GM12872 (cell line): ENCODE data around the gene TKT.

Experiments
- CTCF ChIP-seq: IDR thresholded peaks from 3 replicates; pipeline ENCODE4 v1.5.1; 2011; ENCODE audit warnings: low read depth, mild to moderate bottlenecking, low read length, moderate library complexity; ENCODE audit not compliant: insufficient read depth

TKT gene

DNA sequence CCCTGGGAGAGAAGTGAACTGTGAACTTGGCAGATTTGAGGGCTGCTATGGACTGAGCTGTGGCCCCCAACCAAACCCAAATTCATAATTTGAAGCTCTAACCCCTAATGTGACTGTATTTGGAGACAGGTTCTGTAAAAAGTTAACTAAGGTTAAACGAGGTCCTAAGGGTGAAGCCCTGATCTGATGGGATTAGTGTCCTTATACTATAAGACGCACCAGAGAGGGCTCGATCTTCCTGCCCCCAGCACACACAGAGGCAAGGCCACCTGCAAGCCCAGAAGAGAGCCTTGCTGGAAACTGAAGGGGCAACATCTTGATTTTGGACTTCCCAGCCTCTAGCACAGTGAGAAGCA is 34.0 kb downstream of the TKT start:
- no peak for TF ChIP-seq CTCF

- TF ChIP-seq CTCF = no peak
Observed at GRCh38 chr3:53221345-53221744, 34.5 kb downstream of the TKT start.

GRCh38 chr3:53219895-53220483 is 35.8 kb downstream of the TKT start:
- TF ChIP-seq CTCF = peak; percentile 93

- TF ChIP-seq CTCF = no peak
Observed at GRCh38 chr3:53218131-53218530, 37.7 kb downstream of the TKT start.

GRCh38 chr3:53217175-53217574 is 38.6 kb downstream of the TKT start:
- TF ChIP-seq CTCF = no peak

DNA sequence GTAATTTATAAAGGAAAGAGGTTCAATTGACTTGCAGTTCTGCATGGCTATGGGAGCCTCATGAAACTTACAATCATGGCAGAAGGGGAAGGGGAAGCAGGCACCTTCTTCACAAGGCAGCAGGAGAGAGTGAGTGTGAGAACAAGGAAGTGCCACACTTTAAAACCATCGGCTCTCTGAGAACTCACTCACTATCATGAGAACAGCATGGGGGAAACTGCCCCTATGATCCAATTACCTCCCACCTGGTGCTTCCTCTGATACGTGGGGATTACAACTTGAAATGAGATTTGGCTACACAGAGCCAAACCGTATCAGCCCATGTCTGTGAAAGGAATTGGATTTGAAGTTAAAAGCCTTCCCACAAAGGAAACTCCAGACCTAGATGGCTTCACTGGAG is 39.1 kb downstream of the TKT start:
- TF ChIP-seq CTCF = no peak

DNA sequence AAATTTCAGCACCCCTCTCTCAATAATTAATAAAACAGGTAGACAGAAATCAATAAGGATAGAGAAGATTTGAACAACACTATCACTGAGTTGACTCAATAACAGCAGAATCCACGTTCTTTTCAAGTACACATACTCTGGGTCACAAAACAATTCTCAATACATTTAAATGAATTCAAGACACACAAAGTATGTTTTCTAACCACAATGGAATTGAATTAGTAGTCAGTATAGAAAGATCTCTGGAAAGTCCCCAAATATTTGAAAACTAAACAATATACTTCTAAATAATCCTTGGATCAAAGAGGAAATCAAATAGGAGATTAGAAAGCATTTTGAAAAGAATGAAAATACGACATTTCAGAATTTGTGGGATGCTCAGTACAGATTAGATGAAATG is 40.0 kb downstream of the TKT start:
- TF ChIP-seq CTCF = no peak

GRCh38 chr3:53213276-53213675 is 42.5 kb downstream of the TKT start:
- TF ChIP-seq CTCF = no peak
